ENCODE results near the gene SGPP2. TPM values are rescaled to one million over a fixed set of nuclear protein-coding genes. Genes with fewer than 3 reads are reported as not detected.
A peak's percentile ranks its signal among the peaks of the same experiment; 100 is the strongest.

SGPP2 gene
- polyA plus RNA-seq, 1 donor (not counting 4 experiments of a cell fraction or from before 2014, with no cell fraction given): 2.6 TPM

DNA sequence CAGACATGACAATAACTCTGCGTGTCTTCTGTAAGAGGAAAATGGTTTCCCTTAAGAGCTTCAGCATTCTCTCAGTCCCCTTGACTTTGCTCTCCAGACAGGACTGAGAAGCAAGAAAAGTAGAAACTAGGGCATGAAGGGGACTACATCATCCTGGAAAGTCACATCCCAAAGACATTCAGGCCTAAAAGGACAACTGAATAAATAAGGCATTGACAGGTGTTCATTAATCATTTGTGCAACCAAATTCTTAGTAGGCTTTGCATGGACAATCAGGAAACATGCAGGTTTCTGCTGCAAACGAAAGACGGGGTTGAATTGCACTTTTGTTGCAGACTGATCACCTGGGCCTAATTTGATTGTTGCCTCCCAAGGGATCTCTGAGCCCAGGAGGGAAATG is 1.2 kb upstream of the SGPP2 start:
- no peaks in the 10 kb centered on the region for H3K36me3 ChIP-seq (ENCODE audit: control insufficient read depth in 2 of 2, extremely low read depth in 1 of 2, insufficient read depth in 2 of 2, low read length in 2 of 2)
- no peak overlapping the region for H3K27ac ChIP-seq (ENCODE audit: control insufficient read depth, insufficient read depth, low read length)
- DNase-seq (ENCODE audit: low read depth, low spot score) (no peak), FAIRE-seq (no peak)
- H3K4me2 ChIP-seq (ENCODE audit: control insufficient read depth, extremely low read depth, insufficient read depth, low read depth, low read length): no peak overlapping the region
- H3K9ac ChIP-seq (ENCODE audit: control insufficient read depth, extremely low read depth, insufficient read depth, low read length): no peak overlapping the region
- no peak for TF ChIP-seq EZH2 (IDR thresholded peaks at IDR 0.05; ENCODE audit: low read length)
- TF ChIP-seq, protein P1, sequence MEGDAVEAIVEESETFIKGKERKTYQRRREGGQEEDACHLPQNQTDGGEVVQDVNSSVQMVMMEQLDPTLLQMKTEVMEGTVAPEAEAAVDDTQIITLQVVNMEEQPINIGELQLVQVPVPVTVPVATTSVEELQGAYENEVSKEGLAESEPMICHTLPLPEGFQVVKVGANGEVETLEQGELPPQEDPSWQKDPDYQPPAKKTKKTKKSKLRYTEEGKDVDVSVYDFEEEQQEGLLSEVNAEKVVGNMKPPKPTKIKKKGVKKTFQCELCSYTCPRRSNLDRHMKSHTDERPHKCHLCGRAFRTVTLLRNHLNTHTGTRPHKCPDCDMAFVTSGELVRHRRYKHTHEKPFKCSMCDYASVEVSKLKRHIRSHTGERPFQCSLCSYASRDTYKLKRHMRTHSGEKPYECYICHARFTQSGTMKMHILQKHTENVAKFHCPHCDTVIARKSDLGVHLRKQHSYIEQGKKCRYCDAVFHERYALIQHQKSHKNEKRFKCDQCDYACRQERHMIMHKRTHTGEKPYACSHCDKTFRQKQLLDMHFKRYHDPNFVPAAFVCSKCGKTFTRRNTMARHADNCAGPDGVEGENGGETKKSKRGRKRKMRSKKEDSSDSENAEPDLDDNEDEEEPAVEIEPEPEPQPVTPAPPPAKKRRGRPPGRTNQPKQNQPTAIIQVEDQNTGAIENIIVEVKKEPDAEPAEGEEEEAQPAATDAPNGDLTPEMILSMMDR (optimal IDR thresholded peaks at IDR 0.05 in 1 of 3, IDR thresholded peaks at IDR 0.05 in 1 of 3, conservative IDR thresholded peaks at IDR 0.05 in 1 of 3; ENCODE audit: extremely low read depth in 1 of 3, insufficient read depth in 2 of 3, low read length in 3 of 3): no peak
- dilution Hi-C loops (cut with MboI; ENCODE audit: extremely low pct_ligation_motif_present, low sequenced_read_pairs): no loop called here
- H2AFZ ChIP-seq (ENCODE audit: control insufficient read depth, low read length): no peak overlapping the region
- H3K9me3 ChIP-seq (ENCODE audit: control insufficient read depth, low read depth, low read length): no peaks in the 10 kb centered on the region
- H3K79me2 ChIP-seq (ENCODE audit: control insufficient read depth, insufficient read depth, low read length): no peaks in the 10 kb centered on the region
- no peaks in the 10 kb centered on the region for H3K4me1 ChIP-seq (ENCODE audit: control insufficient read depth, extremely low read depth, insufficient read depth, low read length)
- H4K20me1 ChIP-seq (ENCODE audit: control insufficient read depth, extremely low read depth, insufficient read depth, low read length): no peaks in the 10 kb centered on the region
- H3K4me3 ChIP-seq (ENCODE audit: control insufficient read depth in 2 of 3, extremely low read depth in 1 of 3, insufficient read depth in 2 of 3, low read depth in 1 of 3, low read length in 3 of 3): no peak overlapping the region
- H3K9me1 ChIP-seq (ENCODE audit: control insufficient read depth, extremely low read depth, insufficient read depth, low read length): no peaks in the 10 kb centered on the region
- H3K27me3 ChIP-seq (ENCODE audit: control insufficient read depth, extremely low read depth, insufficient read depth, low read length): peaks cover 16% of the 10 kb centered on the region

DNA sequence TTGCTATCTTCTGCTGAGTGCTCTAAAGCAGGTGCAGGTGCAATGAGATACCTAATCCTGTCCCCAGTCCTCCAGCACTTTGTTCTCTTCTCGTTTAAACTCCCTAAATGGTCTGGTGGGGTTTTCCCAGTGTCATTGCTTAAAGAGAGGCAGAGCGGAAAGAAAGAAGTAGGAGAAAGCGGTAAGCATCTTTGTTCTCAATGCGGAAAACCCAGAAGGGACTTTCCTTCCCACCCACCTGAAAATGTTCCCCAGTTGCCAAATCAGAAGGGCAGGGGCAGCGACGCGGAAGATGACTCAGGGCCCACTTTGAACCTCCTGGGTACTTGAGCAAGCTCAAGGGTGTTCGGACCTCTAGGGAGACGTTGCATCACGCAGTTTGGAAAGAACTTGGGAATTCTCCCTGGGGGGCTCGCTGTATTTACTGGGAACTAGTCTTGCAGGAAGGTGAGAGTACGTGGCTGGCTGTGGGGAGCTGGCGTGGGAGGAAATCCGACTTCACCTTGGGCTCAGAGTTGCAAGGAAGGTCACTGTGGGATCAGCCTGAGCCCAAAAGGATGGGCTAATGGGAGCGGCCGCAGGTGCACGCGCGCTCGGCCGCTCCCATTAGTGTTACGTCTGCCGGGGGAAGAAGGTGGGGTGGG is 589 bp upstream of the SGPP2 start:
- Histone ChIP-seq H3K27me3 (ENCODE audit: control insufficient read depth, extremely low read depth, insufficient read depth, low read length) (peaks cover 16% of the 10 kb centered on the region), H3K27ac (ENCODE audit: control insufficient read depth, insufficient read depth, low read length) (no peak overlapping the region), H2AFZ (ENCODE audit: control insufficient read depth, low read length) (no peak overlapping the region), H3K4me3 (ENCODE audit: control insufficient read depth in 2 of 3, extremely low read depth in 1 of 3, insufficient read depth in 2 of 3, low read depth in 1 of 3, low read length in 3 of 3) (peak overlapping the region; percentile 3 to 27 (median 13)), H3K9me1 (ENCODE audit: control insufficient read depth, extremely low read depth, insufficient read depth, low read length) (no peaks in the 10 kb centered on the region), H3K9me3 (ENCODE audit: control insufficient read depth, low read depth, low read length) (no peaks in the 10 kb centered on the region), H3K79me2 (ENCODE audit: control insufficient read depth, insufficient read depth, low read length) (no peaks in the 10 kb centered on the region), H3K9ac (ENCODE audit: control insufficient read depth, extremely low read depth, insufficient read depth, low read length) (no peak overlapping the region), H4K20me1 (ENCODE audit: control insufficient read depth, extremely low read depth, insufficient read depth, low read length) (no peaks in the 10 kb centered on the region), H3K4me1 (ENCODE audit: control insufficient read depth, extremely low read depth, insufficient read depth, low read length) (no peaks in the 10 kb centered on the region), H3K4me2 (ENCODE audit: control insufficient read depth, extremely low read depth, insufficient read depth, low read depth, low read length) (peak overlapping the region; percentile 74), H3K36me3 (ENCODE audit: control insufficient read depth in 2 of 2, extremely low read depth in 1 of 2, insufficient read depth in 2 of 2, low read length in 2 of 2) (no peaks in the 10 kb centered on the region)
- TF ChIP-seq EZH2 (IDR thresholded peaks at IDR 0.05; ENCODE audit: low read length): peak; percentile 71
- TF ChIP-seq, protein P1 (optimal IDR thresholded peaks at IDR 0.05 in 1 of 3, IDR thresholded peaks at IDR 0.05 in 1 of 3, conservative IDR thresholded peaks at IDR 0.05 in 1 of 3; ENCODE audit: extremely low read depth in 1 of 3, insufficient read depth in 2 of 3, low read length in 3 of 3): no peak
- dilution Hi-C loops (cut with MboI; ENCODE audit: extremely low pct_ligation_motif_present, low sequenced_read_pairs): no loop called here
- no peak for FAIRE-seq
- no peak for DNase-seq (ENCODE audit: low read depth, low spot score)
